K562 (cell line): ENCODE data around the gene ACBD4. TPM values are rescaled to one million over a fixed set of nuclear protein-coding genes. Genes with fewer than 3 reads are reported as not detected.
A peak's percentile ranks its signal among the peaks of the same experiment; 100 is the strongest.

Experiments used
- DDX20 ChIP-seq: fragments of 450-650 bp; IDR thresholded peaks from 2 replicates; pipeline ENCODE4 v1.6.1; 2016; ENCODE audit warnings: missing genetic modification characterization, low read depth, mild to moderate bottlenecking, missing compliant biosample characterization, moderate library complexity
- ETV5 ChIP-seq: sonication (generic); formaldehyde crosslinking; IDR thresholded peaks from 2 replicates; pipeline ENCODE4 v1.4.0; 2020; ENCODE audit warnings: low read depth, mild to moderate bottlenecking, missing genetic modification reagents
- GATA2 ChIP-seq: sonication (generic); formaldehyde crosslinking; IDR thresholded peaks from 2 replicates; pipeline ENCODE4 v1.4.0; 2020; ENCODE audit warnings: mild to moderate bottlenecking, missing genetic modification reagents
- MYBL2 ChIP-seq, 2 experiments: fragments of 450-650 bp in 1 of 2; sonication (generic) in 1 of 2; formaldehyde crosslinking in 1 of 2; IDR thresholded peaks; 2 replicates each; pipeline versions ENCODE4 v1.6.1 to v1.8.1; 2017 to 2022; ENCODE audit warnings: borderline replicate concordance in 1 of 2, inconsistent platforms in 1 of 2, low read depth in 1 of 2, mild to moderate bottlenecking in 1 of 2, missing genetic modification reagents in 1 of 2, moderate library complexity in 1 of 2
- NR2C1 ChIP-seq, 2 experiments: fragments of 450-650 bp; IDR thresholded peaks; 2 replicates each; pipeline ENCODE4 v1.6.1; 2017; ENCODE audit warnings: mild to moderate bottlenecking in 2 of 2, antibody characterized with exemption in 1 of 2, inconsistent platforms in 1 of 2, missing compliant biosample characterization in 1 of 2, missing genetic modification characterization in 1 of 2
- PML ChIP-seq: IDR thresholded peaks from 2 replicates; pipeline ENCODE4 v1.6.1; 2012; ENCODE audit warnings: low read length, inconsistent platforms
- POU5F1 ChIP-seq: fragments of 150-350 bp; IDR thresholded peaks from 2 replicates; pipeline ENCODE4 v1.6.1; 2014; ENCODE audit warnings: borderline replicate concordance, low read length, low read depth, mild to moderate bottlenecking; ENCODE audit not compliant: partially characterized antibody
- PRPF4 ChIP-seq: fragments of 200-400 bp; formaldehyde crosslinking; IDR thresholded peaks from one replicate; pipeline ENCODE4 v1.6.1; 2017; ENCODE audit warnings: low read length, low read depth, mild to moderate bottlenecking; ENCODE audit not compliant: insufficient read depth, poor library complexity, severe bottlenecking
- RBBP5 ChIP-seq: fragments of 200-600 bp; sonication (generic); IDR thresholded peaks from 2 replicates; pipeline ENCODE4 v1.6.1; 2012; ENCODE audit warnings: borderline replicate concordance, mild to moderate bottlenecking, low read length, control low read depth, inconsistent platforms; ENCODE audit not compliant: insufficient read depth, poor library complexity, severe bottlenecking
- RBM39 ChIP-seq: fragments of 200-400 bp; formaldehyde crosslinking; optimal IDR thresholded peaks from 2 replicates; pipeline ENCODE3; 2018; ENCODE audit warnings: low read depth, low read length
- RCOR1 ChIP-seq, 2 experiments: IDR thresholded peaks; 2 replicates each; pipeline ENCODE4 v1.6.1; 2012; ENCODE audit warnings: low read depth in 2 of 2, low read length in 2 of 2, borderline replicate concordance in 1 of 2, improper control_type of control experiment in 1 of 2
- RUNX1 ChIP-seq: sonication (generic); IDR thresholded peaks from 2 replicates; pipeline ENCODE4 v1.6.1; 2016; ENCODE audit warnings: antibody characterized with exemption, low read depth
- TEAD2 ChIP-seq: fragments of 450-650 bp; IDR thresholded peaks from 2 replicates; pipeline ENCODE4 v1.6.1; 2016; ENCODE audit warnings: missing genetic modification characterization, control low read depth, missing compliant biosample characterization
- WHSC1 ChIP-seq: IDR thresholded peaks from one replicate; pipeline ENCODE4 v1.6.1; 2012; ENCODE audit warnings: low read length, control low read depth, inconsistent platforms
- ZNF124 ChIP-seq: sonication (generic); formaldehyde crosslinking; IDR thresholded peaks from 2 replicates; pipeline ENCODE4 v1.8.1; 2022; ENCODE audit warnings: missing genetic modification reagents
- ZNF75A ChIP-seq: fragments of 450-650 bp; formaldehyde crosslinking; IDR thresholded peaks from 2 replicates; pipeline ENCODE4 v1.4.0; 2020; ENCODE audit warnings: mild to moderate bottlenecking
- ZNF764 ChIP-seq: fragments of 250-450 bp; sonication (Bioruptor Pico); IDR thresholded peaks from 2 replicates; pipeline ENCODE4 v1.4.0; 2020; ENCODE audit warnings: low read depth, mild to moderate bottlenecking, moderate library complexity
- polyA plus RNA-seq, 8 experiments: library from polyadenylated mRNA; depleted of rRNA in 4 of 8; stranded (reverse) in 5 of 8; unstranded in 3 of 8; fragments of >200 nt; fragmentation: Nextera tagmentation in 2 of 8; fragmentation: Illumina TruSeq in 1 of 8; extraction: Ambion mirVana in 2 of 8; extraction: Trizol in 1 of 8; gene quantifications; 2 replicates each; pipeline versions ENCODE4 v1.2.1 to v1.2.3, GENCODE V29; 2011 to 2014; ENCODE audit warnings: inconsistent platforms in 1 of 8, missing spikeins in 1 of 8
- total RNA-seq, 7 experiments: library from RNA; depleted of rRNA in 6 of 7; stranded (reverse); fragments of >200 nt in 6 of 7; fragmentation: Illumina TruSeq in 2 of 7; extraction: Trizol in 2 of 7; gene quantifications; 2 replicates each; pipeline versions ENCODE4 v1.2.1 to v1.2.3, GENCODE V29; 2011 to 2021; ENCODE audit warnings: low replicate concordance in 1 of 7
- TF ChIP-seq, protein P1 (sequence below): fragments of 250-450 bp; sonication (Bioruptor Pico); IDR thresholded peaks from 2 replicates; pipeline ENCODE4 v1.5.0; 2021; ENCODE audit warnings: mild to moderate bottlenecking, moderate library complexity
- TF ChIP-seq, protein P2 (sequence below): fragments of 250-450 bp; sonication (Bioruptor Pico); IDR thresholded peaks from 2 replicates; pipeline ENCODE4 v1.4.0; 2020; ENCODE audit warnings: mild to moderate bottlenecking, moderate library complexity
- TF ChIP-seq, protein P3 (sequence below): fragments of 450-650 bp; conservative IDR thresholded peaks from 2 replicates; pipeline ENCODE4 v1.6.1; 2016; ENCODE audit warnings: missing genetic modification characterization, low read depth, mild to moderate bottlenecking, missing compliant biosample characterization, moderate library complexity

ACBD4 gene
- total and polyA plus RNA-seq, 9 of the 15 experiments (the other 6 are each of a cell fraction or from before 2014, with no cell fraction given): 0.14 to 6.9 (median 4.6) TPM

DNA sequence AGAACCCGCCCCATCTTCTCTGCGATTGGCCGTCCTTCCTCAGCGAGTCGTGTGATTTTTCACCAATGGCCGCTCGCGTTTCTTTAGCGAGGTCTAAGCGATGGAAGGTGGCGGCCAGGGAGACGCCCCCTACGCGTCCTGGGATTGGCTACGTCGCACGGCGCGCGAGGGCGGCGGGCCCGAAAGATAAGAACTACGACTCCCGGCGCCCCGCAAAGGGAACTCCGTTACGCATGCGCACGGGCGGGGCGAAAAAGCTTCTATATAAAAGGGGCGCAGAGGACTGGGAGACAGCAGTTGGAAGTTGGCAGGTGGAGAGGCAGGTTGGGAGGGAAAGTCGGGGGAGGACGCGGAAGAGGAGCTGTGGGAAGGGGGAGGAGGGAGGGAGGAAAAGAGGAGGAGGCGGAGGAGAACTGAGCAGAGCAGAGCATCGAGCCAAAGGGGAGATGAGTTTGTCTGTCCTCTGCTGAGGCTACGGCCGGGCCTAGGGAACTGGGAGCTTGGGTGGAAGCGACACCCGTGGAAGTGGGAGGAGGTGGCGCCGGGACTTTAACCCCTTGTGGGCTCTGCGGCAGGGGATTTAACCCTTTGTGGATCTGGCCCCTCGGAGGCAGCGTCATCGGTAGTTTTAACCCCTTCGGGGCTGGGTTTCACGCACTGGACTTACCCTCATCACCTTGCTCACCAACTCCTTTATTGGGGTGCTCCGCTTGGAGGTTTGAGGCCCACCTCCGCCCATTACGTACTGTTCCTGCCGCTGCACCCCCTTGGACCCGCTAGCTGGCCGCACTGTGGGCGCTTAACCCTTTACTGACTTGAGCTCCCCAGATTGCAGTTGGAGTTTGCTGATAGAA is 12.9 kb downstream of the ACBD4 start, which contains the start of gene HEXIM1 (continued):
- TF ChIP-seq ZNF764 (CRISPR knock-in tag) (no peak), NR2C1 (IDR thresholded peaks at IDR 0.05) (no peak), NR2C1 (tag; IDR thresholded peaks at IDR 0.05) (0 out of 2 replicates have a peak, but pooled peaks have one; percentile 7), ZNF124 (CRISPR knock-in tag) (no peak), RCOR1 (IDR thresholded peaks at IDR 0.05; ENCODE audit: borderline replicate concordance in 1 of 2, low read depth in 2 of 2, low read length in 2 of 2) (peak; percentile 17 to 72; a peak in 2 of 4 replicates), WHSC1 (no peak), RUNX1 (0 out of 2 replicates have a peak, but pooled peaks have one; percentile 75), ZNF75A (CRISPR knock-in tag) (no peak), GATA2 (CRISPR knock-in tag) (no peak; the same call in 1 of the 2 replicates), DDX20 (tag) (no peak), MYBL2 (IDR thresholded peaks at IDR 0.05; ENCODE audit: low read depth) (no peak), MYBL2 (CRISPR knock-in tag; IDR thresholded peaks at IDR 0.05; ENCODE audit: borderline replicate concordance) (no peak), PML (peak; percentile 98), TEAD2 (tag) (no peak), POU5F1 (peak; percentile 49), RBM39 (peak; percentile 95), PRPF4 (peak; percentile 90), RBBP5 (no peak), ETV5 (CRISPR knock-in tag) (0 out of 2 replicates have a peak, but pooled peaks have one; percentile 53)
- TF ChIP-seq, protein P1, sequence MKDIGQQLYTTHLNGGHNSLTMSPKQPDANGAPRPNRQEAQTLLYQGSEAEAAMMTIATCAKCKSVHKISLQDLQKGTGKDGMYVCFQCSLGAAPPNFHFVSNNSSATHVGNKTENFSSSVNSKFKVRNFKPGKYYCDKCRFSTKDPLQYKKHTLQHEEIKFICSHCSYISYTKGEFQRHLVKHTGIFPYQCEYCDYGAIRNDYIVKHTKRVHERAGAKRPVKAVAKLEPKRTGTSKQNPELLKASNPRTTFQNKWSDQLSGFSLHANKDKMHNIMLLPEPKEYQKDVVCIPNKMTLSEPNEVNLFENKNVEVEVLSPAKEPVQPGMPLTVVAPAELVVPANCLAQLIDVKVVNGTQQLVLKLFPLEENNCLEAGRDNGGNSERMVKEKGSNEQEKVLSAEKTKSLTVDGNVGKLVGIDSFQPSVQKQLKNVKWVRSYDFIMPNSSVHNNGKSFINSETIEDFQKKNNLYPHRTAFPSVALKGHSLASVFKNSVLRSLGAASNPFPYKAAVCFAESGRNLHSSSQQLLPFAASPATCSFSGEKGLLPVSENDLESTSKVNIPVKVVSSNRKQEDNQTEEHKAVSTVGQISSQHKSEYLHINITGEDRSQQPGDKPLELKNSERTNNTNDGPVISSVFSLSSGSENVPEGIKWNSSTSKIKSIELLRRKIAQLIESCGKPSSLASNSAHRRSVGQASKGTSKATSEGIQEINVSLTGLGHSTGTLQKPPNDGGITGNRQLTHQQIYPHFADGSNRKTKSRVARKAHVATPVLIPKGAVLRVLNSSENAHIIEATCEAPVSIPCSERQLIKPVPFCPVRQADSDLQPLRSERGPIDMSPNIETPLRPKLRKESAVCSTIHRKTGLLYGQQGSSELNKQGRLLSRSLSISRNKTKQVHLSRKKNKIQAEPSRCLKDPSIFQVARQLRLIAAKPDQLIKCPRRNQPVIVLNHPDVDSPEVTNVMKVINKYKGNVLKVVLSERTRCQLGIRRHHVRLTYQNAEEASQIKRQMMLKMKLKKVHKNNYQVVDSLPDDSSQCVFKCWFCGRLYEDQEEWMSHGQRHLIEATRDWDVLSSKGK (CRISPR knock-in tag): no peak
- TF ChIP-seq, protein P2, sequence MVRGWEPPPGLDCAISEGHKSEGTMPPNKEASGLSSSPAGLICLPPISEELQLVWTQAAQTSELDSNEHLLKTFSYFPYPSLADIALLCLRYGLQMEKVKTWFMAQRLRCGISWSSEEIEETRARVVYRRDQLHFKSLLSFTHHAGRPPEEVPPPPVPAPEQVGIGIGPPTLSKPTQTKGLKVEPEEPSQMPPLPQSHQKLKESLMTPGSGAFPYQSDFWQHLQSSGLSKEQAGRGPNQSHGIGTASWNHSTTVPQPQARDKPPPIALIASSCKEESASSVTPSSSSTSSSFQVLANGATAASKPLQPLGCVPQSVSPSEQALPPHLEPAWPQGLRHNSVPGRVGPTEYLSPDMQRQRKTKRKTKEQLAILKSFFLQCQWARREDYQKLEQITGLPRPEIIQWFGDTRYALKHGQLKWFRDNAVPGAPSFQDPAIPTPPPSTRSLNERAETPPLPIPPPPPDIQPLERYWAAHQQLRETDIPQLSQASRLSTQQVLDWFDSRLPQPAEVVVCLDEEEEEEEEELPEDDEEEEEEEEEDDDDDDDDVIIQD (CRISPR knock-in tag): no peak
- TF ChIP-seq, protein P3, sequence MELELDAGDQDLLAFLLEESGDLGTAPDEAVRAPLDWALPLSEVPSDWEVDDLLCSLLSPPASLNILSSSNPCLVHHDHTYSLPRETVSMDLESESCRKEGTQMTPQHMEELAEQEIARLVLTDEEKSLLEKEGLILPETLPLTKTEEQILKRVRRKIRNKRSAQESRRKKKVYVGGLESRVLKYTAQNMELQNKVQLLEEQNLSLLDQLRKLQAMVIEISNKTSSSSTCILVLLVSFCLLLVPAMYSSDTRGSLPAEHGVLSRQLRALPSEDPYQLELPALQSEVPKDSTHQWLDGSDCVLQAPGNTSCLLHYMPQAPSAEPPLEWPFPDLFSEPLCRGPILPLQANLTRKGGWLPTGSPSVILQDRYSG (tag): no peak
